OCI-M2 (cell line): ENCODE data around the gene NOCT.
A peak's percentile ranks its signal among the peaks of the same experiment; 100 is the strongest.
"Not testable (repeated sequence)": the region's sequence is repeated elsewhere in the genome, so short reads cannot be mapped to it uniquely, and the experiment has no call there.

ENCODE experiments used
- DNase-seq: peaks from one replicate; lab custom pipeline; 2025; ENCODE audit not compliant: unreplicated experiment; lab: John Stamatoyannopoulos, UW

Gene NOCT

GRCh38 chr4:139042981-139043460 is 27.4 kb downstream of the NOCT start:
- no peak for DNase-seq

DNA sequence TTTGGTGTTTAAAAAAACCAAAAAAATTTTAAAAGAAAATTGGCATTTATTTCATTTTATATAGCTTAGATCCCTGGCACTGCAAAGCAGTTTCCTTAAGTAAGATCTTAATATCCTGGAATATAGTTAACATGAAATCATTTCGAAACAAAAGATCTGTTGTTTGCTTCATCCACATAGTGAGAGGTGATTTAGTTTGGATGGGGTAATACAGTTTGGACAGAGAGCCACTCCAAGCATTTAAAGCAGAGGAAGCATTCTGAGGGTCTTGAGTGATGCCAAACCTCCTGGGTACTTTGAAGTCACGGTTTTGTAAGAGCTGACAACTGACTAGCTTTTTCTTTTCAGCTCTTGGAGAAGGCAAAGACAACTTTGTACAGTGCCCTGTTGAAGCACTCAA is 28.7 kb downstream of the NOCT start:
- DNase-seq = no peak

GRCh38 chr4:139048026-139048425 is 32.4 kb downstream of the NOCT start:
- DNase-seq = no peak

GRCh38 chr4:139050446-139050845 is 34.9 kb downstream of the NOCT start:
- DNase-seq = no peak

GRCh38 chr4:139053909-139054308 is 38.3 kb downstream of the NOCT start:
- DNase-seq = no peak

DNA sequence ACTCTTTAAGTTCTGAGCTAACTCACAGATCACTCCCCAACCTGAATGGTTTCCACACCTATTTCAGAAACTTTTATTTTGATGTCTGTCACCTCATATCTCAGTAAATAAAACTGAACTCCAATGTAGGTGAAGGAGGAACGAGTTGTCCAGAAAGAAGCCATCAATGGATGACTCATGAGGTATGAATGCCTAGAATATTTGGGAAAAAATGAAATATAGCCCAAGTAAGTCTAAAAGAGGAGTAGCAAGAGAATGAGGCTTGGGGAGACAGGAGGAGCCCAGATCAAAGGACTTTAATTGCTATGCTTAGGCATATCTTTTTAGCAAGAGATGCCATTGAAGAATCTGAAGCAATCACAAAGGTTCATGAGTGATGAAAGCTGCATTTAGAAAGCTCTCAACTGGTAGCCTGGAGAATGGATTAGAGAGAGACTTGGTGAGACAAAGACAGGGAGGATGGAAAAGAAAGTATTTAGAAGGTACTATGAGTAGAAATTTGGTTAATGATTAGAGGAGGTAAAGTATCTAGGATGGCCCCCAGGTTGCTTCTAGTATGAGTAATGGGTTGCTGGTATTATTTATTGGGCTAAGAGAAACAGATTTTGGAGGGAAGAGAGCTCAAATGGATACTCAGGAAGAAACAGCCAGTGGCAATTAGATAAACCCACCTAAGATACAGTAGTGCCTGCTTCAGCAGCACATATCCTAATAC is 39.4 kb downstream of the NOCT start:
- no peak for DNase-seq

DNA sequence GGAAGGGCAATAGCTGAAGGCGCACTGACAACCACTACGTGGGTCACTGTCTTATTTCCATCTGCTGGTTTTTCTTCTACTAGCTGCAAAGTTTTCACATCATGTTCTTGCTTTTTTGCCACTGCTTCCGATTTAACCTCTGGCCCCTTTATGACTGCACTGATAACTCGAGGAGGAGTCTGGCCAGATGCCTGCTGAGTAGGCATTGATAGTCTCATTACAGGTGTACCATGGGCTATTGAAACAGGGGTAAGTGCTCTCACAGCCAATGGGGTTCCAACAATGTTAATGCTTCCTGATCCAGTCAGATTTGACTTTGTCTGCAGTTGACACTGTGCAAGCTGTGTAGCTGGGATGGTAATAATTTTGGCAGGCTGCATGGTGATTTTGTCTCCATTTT is 43.4 kb downstream of the NOCT start:
- not testable (repeated sequence) for DNase-seq

DNA sequence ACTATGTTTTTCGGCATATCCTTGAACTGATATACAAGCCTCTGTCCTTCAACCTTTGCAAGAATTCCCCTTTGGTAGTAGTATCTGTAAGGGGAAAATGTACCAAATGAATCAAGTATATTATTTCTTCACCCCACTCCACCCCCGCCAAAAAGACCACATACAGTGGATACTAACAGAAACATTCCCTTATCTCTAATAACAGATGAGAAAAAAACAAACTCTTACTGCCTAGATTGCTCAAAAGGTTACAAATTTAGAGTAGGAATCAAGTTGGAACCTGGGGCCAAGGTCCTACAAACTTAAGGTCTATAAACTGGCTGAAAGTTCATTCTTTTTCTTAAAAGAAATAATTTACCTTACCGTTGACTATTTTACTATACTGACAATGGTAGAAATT is 45.0 kb downstream of the NOCT start:
- DNase-seq = no peak

GRCh38 chr4:139076016-139076744 is 60.6 kb downstream of the NOCT start:
- no peak for DNase-seq

DNA sequence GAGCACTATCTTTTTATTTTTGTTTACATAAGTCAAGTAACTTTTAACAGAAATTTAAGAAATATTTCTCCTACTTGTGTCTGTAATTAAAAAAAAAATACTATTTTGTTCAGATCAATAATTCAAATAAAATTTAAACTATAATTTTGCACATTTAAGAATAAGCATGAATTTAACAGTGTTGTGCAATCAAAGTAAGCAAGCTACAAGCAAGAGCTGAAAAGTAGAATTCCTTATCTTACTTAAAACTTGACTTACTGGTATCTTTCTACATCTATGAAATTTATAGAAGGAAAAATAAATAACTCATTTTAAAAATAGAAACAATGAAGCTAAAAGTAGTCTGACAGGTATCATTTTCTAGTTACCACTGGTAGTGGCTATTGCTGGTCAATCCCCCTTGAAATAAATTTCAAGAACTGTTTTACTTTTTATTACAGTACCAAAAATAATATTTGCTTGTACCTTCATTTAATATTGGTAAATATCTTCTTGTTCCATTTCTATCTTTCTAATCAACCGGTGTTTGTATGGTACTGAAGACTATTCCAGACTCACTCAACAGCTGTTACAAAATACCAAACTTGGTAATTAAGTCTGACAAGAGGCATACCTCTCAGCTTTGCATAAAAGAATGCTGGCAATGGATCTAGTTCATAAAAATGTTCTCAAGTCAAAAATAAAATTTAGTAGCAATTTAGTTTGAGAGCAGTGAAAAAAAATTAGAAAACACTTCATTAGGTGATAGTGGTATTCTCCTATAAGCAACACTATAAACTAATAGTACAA is 62.2 kb downstream of the NOCT start:
- no peak for DNase-seq

DNA sequence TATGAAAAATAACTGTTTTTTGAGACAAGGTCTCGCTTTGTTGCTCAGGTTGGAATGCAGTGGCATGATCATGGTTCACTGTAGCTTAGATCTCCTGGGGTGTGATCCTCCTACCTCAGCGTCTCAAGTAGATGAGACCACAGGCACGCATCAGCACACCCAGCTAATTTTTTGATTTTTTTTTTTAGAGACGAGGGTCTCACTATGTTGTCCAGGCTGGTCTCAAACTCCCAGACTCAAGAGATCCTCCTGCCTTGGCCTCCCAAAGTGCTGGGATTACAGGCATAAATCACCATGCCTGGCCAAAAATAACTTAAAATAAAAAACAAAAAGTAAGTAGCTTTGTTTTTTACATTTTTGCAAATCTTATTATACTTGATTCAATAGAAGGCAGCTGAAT is 63.3 kb downstream of the NOCT start:
- no peak for DNase-seq

- peak; percentile 50 for DNase-seq
Observed at GRCh38 chr4:139082750-139083606, 67.4 kb downstream of the NOCT start.

- no peak for DNase-seq
Observed at GRCh38 chr4:139083607-139083955, 68.0 kb downstream of the NOCT start.

DNA sequence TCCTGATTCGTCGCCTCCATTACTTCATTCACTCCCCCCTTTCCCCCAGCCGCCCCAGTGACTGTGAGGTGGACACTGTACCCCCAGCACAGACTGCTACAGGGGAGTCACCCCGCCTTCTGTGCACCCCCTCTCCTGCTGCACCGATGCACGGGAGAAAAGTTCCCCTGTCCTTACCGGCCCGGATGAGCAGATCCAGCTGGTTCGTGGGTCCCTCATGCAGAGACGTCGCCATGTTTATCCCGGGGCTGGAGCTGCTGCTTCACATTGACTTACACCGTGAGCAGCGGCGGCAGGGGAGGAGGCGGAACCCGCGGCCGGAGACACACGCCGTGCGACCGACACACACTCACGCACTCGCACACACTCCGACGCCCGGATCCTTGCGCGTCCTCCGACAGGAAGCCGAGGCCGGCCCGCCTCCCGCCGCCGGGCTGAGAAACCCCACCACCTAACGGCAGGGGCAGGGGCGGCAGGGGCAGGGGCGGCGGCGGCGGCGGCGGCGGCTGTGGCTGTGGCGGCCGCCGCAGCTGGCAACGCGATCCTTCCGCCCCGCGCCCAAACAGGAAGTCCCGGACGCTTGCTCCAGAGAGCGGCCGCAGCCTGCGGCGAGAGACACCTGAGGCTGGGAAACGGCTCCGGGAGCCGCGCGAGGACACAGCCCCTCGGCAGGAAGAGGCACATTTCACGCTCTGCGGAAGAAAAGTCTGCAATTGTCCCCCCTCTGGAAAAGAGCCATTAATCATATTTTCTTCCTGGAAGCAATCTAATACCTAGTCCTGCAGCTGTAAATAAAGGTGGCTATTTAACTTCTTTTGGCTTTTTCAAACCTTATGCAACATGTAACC is 68.6 kb downstream of the NOCT start:
- peak; percentile 14 for DNase-seq

DNA sequence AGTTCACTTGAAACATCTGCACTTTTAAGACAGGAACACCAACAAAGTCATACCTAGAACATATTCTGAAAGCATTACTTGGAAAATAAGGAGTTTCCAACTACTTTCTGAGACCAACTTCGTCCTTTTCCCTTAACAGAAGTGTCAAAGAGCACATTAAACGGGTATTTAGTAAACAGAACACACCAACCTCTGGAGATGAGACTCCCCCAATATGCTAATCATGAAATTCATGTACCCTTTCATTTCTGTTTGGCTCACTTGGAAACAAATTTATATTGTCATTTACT is 69.2 kb downstream of the NOCT start:
- DNase-seq = no peak

DNA sequence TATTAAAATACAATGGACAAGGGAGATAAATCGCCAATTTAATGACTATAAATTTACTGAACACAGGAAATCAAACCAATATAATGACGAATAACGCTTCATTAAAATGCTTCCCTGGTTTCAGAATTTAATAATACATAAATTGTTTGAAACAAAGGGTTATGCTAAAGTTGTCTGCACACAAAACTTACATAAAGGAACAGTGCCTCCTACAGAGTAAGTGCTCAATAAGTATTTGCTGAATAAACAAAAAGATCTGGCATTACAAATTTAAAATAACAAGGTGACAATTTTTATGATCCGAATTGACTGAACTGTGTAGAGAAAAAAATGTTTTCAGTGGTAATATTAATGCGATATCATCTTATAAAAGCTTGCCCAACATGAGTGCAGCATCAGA is 69.6 kb downstream of the NOCT start:
- DNase-seq = no peak

DNA sequence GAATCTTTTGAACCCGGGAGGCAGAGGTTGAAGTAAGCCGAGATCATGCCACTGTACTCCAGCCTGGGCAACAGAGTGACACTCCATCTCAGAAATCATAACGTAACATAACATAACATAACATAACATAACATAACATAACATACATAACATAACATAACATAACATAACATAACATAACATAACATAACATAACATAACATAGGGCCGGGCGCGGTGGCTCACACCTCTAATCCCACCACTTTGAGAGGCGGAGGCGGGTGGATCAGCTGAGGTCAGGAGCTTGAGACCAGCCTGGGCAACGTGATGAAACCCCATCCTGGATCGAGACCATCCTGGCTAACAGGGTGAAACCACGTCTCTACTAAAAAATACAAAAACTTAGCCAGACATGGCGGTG is 76.7 kb downstream of the NOCT start:
- DNase-seq = no peak
